HL-60 (cell line): ENCODE results near the gene CTF1.

Experiments
- DNase-seq, 2 experiments: peaks; one replicate each; pipeline ENCODE4 v3.0.0-alpha.2; 2010 to 2020; ENCODE audit warnings: low read depth in 1 of 2, low spot score in 1 of 2
- H3K27ac ChIP-seq: fragments of 250-450 bp; sonication (Bioruptor Pico); replicated peaks from 2 replicates; pipeline ENCODE4 v1.5.1; 2020; ENCODE audit warnings: mild to moderate bottlenecking, moderate library complexity
- H3K27me3 ChIP-seq: fragments of 250-450 bp; sonication (Bioruptor Pico); 2 replicates; pipeline ENCODE4 v1.5.1; 2021; ENCODE audit warnings: mild to moderate bottlenecking, moderate library complexity; ENCODE audit not compliant: insufficient read depth, poor library complexity, severe bottlenecking
- H3K4me3 ChIP-seq: replicated peaks from 2 replicates; pipeline ENCODE4 v1.5.1; 2011; ENCODE audit warnings: mild to moderate bottlenecking, control low read depth, low read length; ENCODE audit not compliant: insufficient read depth
- CTCF ChIP-seq: IDR thresholded peaks from one replicate; pipeline ENCODE4 v1.5.1; 2011; ENCODE audit warnings: low read length, control low read depth, inconsistent platforms; ENCODE audit not compliant: insufficient read depth
- GABPA ChIP-seq: IDR thresholded peaks from 2 replicates; pipeline ENCODE4 v1.6.1; 2012; ENCODE audit warnings: low read depth
- POLR2AphosphoS5 ChIP-seq: IDR thresholded peaks from 2 replicates; pipeline ENCODE4 v1.6.1; 2012; ENCODE audit warnings: low read depth
- REST ChIP-seq: IDR thresholded peaks from 2 replicates; pipeline ENCODE4 v1.6.1; 2012; ENCODE audit warnings: low read depth; ENCODE audit not compliant: insufficient replicate concordance
- SPI1 ChIP-seq: IDR thresholded peaks from 2 replicates; pipeline ENCODE4 v1.6.1; 2012; ENCODE audit warnings: low read depth, mild to moderate bottlenecking, borderline replicate concordance

Gene CTF1

GRCh38 chr16:30918614-30919013 lies 22.2 kb downstream of the CTF1 start:
- no peak for DNase-seq
- H3K27me3 ChIP-seq: no peaks in the 10 kb centered on the region
- TF ChIP-seq POLR2AphosphoS5 (no peak), CTCF (no peak)
- H3K27ac ChIP-seq: no peak overlapping the region
- no peak overlapping the region for H3K4me3 ChIP-seq

GRCh38 chr16:30920891-30921290 lies 24.5 kb downstream of the CTF1 start:
- Histone ChIP-seq H3K4me3 (no peak overlapping the region), H3K27ac (no peak overlapping the region)
- TF ChIP-seq GABPA (no peak), POLR2AphosphoS5 (no peak), REST (no peak), CTCF (no peak), SPI1 (no peak)

GRCh38 chr16:30921459-30921747 lies 25.0 kb downstream of the CTF1 start:
- Histone ChIP-seq H3K27me3 (no peaks in the 10 kb centered on the region), H3K4me3 (peak overlapping the region; percentile 67), H3K27ac (no peak overlapping the region)
- DNase-seq: no peak
- TF ChIP-seq CTCF (no peak), SPI1 (no peak), REST (no peak)

More at GRCh38 chr16:30920891-30921290, 24.5 kb downstream of the CTF1 start:
- H3K27me3 ChIP-seq: no peaks in the 10 kb centered on the region
- no peak for DNase-seq

- DNase-seq: peak; percentile 75 to 91
- Histone ChIP-seq H3K27ac (peak overlapping the region; percentile 51), H3K4me3 (peak overlapping the region; percentile 67), H3K27me3 (no peaks in the 10 kb centered on the region)
- TF ChIP-seq POLR2AphosphoS5 (no peak), CTCF (peak; percentile 90)
Measured at GRCh38 chr16:30921748-30922419, 25.5 kb downstream of the CTF1 start.
